GM18511 (cell line): Measurements from ENCODE around the gene VEPH1.

ENCODE experiments used
- ATAC-seq: cut with Tn5 transposase; IDR thresholded peaks from one replicate; pipeline ENCODE4 v1.9.1; 2021; ENCODE audit warnings: mild to moderate bottlenecking, moderate library complexity; ENCODE audit not compliant: unreplicated experiment

VEPH1 gene

DNA sequence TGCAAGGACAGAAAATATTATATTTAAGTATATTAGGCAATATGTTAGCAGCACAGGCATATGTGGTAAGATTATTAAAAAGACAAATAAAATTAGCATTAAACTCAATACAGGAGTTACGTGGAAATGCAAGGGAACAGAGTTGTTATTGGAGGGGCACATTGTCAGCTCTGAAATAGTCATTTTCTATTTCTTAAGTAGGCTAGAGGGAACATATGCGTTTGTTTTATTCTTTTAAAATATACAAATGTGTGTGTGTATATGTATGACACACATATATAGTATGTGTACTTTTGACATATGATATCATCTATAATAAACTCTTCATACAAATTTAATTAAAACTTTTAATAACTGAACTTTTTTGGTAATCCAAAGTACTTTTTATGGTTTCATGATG lies 22.8 kb upstream of the VEPH1 start:
- no peak for ATAC-seq

GRCh38 chr3:157523814-157524213 lies 20.6 kb upstream of the VEPH1 start:
- ATAC-seq: no peak

GRCh38 chr3:157522648-157523047 lies 19.4 kb upstream of the VEPH1 start:
- ATAC-seq: no peak

- ATAC-seq: no peak
Observed at GRCh38 chr3:157520485-157521150, 17.4 kb upstream of the VEPH1 start.

DNA sequence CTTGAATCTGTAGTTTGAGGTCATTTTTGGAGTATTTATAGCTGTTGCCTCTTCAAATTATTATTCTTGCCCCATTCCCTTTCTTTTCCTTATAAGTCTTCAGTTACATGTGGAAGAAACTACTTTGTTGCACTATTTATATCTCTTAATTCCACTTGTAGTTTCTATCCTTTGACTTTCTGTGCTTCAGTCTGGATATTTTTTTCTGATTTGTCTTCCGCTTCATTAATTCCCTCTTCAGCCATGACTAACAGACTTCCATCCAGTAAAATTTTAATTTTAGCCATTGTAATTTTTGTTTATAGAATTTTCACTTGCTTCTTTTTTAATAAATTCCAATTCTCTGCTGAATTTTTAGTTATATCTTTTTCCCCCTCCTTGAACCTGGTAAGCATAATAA lies 15.7 kb upstream of the VEPH1 start:
- no peak for ATAC-seq

DNA sequence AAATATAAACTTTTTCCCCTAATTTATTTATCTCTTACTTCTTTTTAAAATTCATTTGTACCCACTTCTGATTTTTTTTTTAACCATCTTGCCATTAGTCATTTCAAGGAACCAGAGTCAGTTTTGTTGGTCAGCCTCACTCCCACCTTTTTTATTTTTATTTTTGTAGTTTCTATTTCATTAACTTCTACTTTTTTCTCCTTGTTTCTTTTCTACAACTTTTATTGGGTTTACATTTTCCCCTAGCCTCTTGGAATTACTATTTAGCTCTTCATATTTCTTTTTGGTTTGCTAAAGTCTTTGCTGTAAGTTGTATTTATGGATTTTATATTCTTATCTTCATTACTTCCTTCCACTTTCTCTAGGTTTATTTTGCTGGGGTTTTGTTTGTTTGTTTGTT lies 13.7 kb upstream of the VEPH1 start:
- ATAC-seq: no peak

DNA sequence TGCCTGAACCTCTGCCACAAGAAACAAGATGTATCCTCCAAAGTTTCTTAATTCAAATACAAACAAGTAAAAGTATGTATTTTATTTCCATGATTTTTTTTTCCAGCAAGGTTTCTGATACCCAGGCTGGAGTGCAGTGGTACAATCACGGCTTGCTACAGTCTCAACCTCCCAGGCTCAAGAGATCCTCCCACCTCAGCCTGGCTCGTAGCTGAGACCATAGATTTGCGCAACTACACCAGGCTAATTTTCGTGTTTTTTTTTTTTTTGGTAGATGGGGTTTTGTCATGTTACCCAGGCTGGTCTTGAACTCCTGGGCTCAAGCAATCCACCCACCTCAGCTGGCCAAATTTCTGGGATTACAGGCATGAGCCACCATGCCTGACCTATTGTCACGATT lies 12.2 kb upstream of the VEPH1 start:
- ATAC-seq: no peak

DNA sequence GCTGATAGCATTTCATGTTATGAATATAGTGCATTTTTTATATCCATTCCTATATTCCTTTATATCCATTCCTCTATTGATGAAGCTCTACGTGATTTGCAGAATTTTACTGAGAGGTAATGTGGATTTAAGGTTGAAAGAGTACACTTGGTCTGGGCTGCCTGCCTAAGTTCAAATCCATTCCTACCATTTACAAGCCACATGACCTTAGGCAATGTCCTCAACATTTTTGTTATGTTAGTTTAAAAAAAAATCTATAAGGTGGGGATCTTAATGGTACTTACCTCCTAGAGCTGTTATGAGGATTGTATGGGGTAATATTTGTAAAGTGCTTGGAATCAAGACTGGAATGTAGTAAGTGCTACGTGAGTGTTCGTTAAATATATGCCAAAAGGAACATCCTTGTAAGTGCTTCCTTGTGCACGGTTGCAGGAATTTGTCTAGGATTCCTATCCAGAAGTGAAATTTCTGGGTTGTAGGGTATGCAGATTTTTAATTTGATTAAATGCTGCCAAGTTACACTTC lies 11.2 kb upstream of the VEPH1 start:
- ATAC-seq: no peak

DNA sequence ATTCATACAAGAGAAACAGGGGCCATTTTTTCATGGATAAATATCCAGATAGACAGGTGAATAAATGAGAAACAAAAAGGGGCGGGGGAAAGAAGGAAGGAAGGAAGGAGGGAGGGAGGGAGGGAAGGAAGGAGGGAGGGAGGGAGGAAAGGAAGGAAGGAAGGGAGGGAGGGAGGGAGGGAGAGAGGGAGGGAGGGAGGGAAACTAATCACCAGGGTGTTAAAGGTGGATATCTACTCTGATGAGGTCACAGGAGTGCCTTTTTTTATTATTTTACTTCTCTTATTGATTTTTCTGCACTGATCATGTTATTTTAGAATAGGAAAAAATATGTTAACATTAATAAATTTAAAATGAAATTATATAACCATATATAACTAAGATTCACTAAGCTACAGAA lies 10.4 kb upstream of the VEPH1 start:
- ATAC-seq: no peak

DNA sequence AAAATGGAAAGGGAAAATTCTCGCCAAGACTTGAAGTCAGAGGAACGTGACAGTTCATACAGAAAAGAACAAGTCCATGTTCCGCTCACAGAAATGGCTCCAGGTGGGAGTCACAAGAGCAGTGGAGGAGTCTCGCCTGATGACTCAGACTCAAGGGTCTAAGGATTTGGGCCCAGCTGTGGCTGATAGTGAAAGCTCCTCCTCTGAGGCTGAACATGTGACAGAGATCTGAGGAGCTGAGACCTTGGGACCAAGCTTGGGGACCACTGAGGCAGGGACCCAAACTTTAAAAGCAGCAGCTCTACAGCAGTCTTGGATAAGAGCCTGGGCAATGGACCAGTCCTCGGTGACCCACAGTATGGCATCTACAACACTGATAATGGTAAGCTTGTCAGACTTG lies 9.3 kb upstream of the VEPH1 start:
- ATAC-seq: no peak

DNA sequence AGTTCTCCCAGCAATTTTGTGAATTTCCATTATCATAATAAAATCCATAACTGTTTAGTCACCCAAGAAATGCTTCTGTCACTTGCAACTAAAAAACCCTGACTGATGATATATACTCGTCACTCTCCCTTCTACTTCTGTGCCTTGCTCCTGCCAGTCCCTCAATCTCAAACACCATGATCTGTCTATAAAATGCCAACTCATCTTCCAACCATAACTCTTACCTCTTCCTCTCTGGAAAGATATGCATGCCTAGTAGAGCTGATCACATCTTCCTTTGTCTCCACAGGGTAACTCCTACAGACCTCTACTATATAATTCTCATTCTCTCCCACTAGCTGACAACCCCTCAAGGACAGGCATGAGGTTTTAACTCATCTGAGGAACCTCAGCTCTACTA lies 5.2 kb upstream of the VEPH1 start:
- ATAC-seq: no peak

DNA sequence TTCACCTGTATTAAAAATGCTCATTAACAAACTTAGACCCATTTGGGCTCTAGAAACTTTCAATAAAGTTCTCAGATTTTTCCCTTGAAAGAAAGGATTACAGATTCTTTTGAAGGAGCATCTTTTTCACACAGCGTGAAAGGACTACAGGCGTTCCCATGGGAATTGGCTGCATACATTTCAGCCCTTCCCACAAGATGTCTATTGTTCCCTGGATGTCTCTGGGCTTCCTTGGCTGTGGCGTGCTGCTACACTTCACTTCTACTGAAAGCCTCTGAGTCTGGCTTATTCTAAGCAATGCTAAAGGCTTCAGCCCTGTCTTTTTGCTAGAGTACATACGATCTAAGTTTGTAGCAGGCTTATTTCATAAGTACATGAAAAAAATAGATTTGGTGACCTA lies 1.4 kb downstream of the VEPH1 start:
- ATAC-seq: no peak

GRCh38 chr3:157500232-157500631 lies 3.0 kb downstream of the VEPH1 start:
- ATAC-seq: no peak

DNA sequence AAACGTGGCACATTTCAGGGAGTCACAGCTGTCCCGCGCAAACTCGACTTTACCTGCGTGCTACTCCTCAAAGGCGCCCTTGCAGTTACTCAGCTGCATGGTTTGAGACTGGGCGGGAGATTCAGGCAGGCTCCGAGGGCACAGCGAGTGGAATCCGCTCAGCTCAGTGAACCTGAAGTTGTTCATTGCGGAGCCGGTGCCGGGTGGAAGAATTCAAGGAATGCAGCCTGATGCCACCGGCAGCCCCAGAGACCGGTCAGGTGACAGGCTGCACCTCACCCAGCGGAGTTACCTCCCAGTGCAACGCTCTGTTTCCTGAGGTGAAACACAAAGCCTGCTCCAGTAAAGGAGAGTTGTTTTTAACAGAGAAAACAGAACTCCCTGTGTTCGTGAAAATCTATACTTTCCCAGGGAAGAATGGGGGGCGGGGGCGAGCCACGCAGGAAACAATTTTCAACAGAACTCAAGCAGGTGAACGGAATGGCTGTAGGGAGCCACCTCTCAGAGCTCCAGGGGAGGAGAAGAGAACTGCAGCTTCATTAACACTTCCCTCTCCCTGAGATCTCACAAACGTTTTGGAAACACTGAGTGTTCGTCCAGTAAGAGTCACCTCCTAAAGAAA lies 3.8 kb downstream of the VEPH1 start:
- no peak for ATAC-seq

DNA sequence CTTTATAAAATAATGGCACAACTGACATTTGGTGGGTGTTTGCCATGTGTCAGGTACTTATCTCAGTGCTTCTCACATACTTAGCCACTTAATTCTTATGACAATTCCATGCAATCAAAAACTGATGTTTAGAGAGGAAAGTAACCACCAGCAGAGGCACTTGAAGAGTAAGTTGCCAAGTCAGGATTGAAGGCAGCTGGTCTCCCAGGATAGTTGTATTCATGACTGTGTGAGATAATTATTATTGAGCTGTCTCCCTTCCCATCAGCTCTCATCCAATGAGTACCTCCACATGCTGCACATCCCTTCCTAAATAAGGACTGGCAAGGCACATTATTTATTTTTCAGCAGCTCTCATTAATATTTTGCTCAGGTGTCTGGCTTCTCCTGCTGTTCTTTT lies 4.8 kb downstream of the VEPH1 start:
- no peak for ATAC-seq

DNA sequence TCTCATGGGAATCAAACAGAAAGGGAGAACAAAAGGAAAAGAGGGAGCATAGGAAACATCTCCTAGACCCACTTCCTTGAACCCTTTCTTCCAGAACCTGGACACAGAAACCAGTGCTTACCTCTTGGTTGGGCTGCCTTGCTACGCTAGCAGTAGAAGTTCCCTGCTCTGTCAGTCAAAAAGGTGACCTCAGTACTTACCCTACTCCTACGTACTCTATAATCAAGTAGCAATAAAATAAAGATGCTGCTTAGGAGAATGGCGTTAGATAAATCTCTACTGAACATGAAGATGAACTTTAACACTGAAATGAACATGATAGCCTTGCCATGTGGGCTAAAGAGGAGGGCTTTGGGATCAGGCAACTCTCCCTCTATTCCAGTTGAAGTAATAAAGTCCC lies 7.4 kb downstream of the VEPH1 start:
- ATAC-seq: no peak

GRCh38 chr3:157494581-157495281 lies 8.5 kb downstream of the VEPH1 start:
- ATAC-seq: no peak

- no peak for ATAC-seq
Observed at GRCh38 chr3:157493627-157494550, 9.3 kb downstream of the VEPH1 start.

- ATAC-seq: no peak
Observed at GRCh38 chr3:157491136-157491535, 12.1 kb downstream of the VEPH1 start.

DNA sequence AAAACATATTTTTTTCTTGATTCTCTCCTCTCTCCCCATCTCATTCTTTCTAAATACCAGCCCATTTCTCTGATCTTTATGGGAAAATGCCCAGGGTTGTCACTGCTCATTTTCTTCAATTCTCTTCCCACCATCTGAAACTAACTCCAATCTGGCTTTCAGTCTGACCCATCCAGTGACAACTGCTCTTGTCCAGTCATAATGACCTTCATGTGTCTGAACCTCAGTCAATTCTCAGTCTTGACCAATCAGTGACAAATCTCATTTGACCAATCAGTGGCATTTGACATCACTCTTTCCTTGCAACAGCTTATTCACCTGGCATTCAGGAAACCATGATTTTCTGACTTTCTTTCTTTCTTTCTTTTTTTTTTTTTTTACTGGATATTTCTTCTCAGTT lies 15.1 kb downstream of the VEPH1 start:
- no peak for ATAC-seq

DNA sequence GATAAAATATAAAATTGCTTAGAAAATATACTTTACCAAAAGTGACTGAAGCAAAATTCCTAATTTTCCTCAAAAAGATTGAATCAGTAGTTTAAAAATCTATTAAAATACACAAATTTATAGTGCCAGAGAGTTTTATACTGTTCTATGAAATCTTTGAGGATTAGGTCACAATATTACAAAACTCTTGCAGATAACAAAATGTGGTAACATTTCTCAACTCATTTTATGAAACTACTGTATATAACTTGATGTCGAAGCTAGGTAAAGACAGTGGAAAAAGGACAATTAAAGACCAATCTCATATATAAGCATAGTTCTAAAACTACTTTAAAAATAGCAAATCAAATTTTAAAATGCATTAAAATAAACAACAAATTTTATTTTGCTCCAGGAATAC lies 15.9 kb downstream of the VEPH1 start:
- no peak for ATAC-seq
